ENCODE results near the gene LTB4R.
A peak's percentile ranks its signal among the peaks of the same experiment; 100 is the strongest.

The LTB4R gene

GRCh38 chr14:24272467-24272866 lies 38.8 kb upstream of the LTB4R start:
- no peaks in the 10 kb centered on the region for H3K36me3 ChIP-seq (ENCODE audit: control insufficient read depth, insufficient read depth, low read length)
- no peak overlapping the region for H3K9ac ChIP-seq
- H3K79me2 ChIP-seq = peaks cover 8% of the 10 kb centered on the region
- H3K27ac ChIP-seq = no peak overlapping the region
- peak overlapping the region; percentile 98 for H2AFZ ChIP-seq
- no peak for TF ChIP-seq CTCF (IDR thresholded peaks at IDR 0.05)
- H3K27me3 ChIP-seq (ENCODE audit: control insufficient read depth, insufficient read depth, low read length) = no peaks in the 10 kb centered on the region
- no peak overlapping the region for H3K4me2 ChIP-seq (ENCODE audit: low read length)
- H3K4me1 ChIP-seq = peaks cover 11% of the 10 kb centered on the region
- H3K4me3 ChIP-seq (ENCODE audit: low read depth, low read length) = no peak overlapping the region
- no peaks in the 10 kb centered on the region for H3K9me3 ChIP-seq (ENCODE audit: control insufficient read depth, low read length)

GRCh38 chr14:24273422-24273998 lies 37.8 kb upstream of the LTB4R start:
- Histone ChIP-seq H3K4me2 (ENCODE audit: low read length) (no peak overlapping the region), H3K36me3 (ENCODE audit: control insufficient read depth, insufficient read depth, low read length) (no peaks in the 10 kb centered on the region), H3K4me3 (ENCODE audit: low read depth, low read length) (no peak overlapping the region), H3K9ac (no peak overlapping the region), H2AFZ (no peak overlapping the region), H3K79me2 (peaks cover 8% of the 10 kb centered on the region), H3K9me3 (ENCODE audit: control insufficient read depth, low read length) (no peaks in the 10 kb centered on the region), H3K4me1 (peaks cover 11% of the 10 kb centered on the region), H3K27ac (no peak overlapping the region), H3K27me3 (ENCODE audit: control insufficient read depth, insufficient read depth, low read length) (no peaks in the 10 kb centered on the region)
- no peak for TF ChIP-seq CTCF (IDR thresholded peaks at IDR 0.05)

- no peaks in the 10 kb centered on the region for H3K36me3 ChIP-seq (ENCODE audit: control insufficient read depth, insufficient read depth, low read length)
- H3K27ac ChIP-seq = no peak overlapping the region
- TF ChIP-seq CTCF (IDR thresholded peaks at IDR 0.05) = no peak
- H3K9me3 ChIP-seq (ENCODE audit: control insufficient read depth, low read length) = no peaks in the 10 kb centered on the region
- H2AFZ ChIP-seq = no peak overlapping the region
- no peak overlapping the region for H3K4me2 ChIP-seq (ENCODE audit: low read length)
- H3K4me3 ChIP-seq (ENCODE audit: low read depth, low read length) = no peak overlapping the region
- peaks cover 8% of the 10 kb centered on the region for H3K79me2 ChIP-seq
- H3K27me3 ChIP-seq (ENCODE audit: control insufficient read depth, insufficient read depth, low read length) = no peaks in the 10 kb centered on the region
- peaks cover 11% of the 10 kb centered on the region for H3K4me1 ChIP-seq
- H3K9ac ChIP-seq = no peak overlapping the region
These were observed 37.2 kb upstream of the LTB4R start for GRCh38 chr14:24274101-24274543.

GRCh38 chr14:24277071-24277470 lies 34.2 kb upstream of the LTB4R start:
- Histone ChIP-seq H3K9ac (no peak overlapping the region), H3K4me2 (ENCODE audit: low read length) (no peak overlapping the region), H3K27me3 (ENCODE audit: control insufficient read depth, insufficient read depth, low read length) (no peaks in the 10 kb centered on the region), H3K36me3 (ENCODE audit: control insufficient read depth, insufficient read depth, low read length) (no peaks in the 10 kb centered on the region), H3K9me3 (ENCODE audit: control insufficient read depth, low read length) (no peaks in the 10 kb centered on the region), H2AFZ (no peak overlapping the region), H3K79me2 (peaks cover 8% of the 10 kb centered on the region), H3K4me3 (ENCODE audit: low read depth, low read length) (no peak overlapping the region), H3K27ac (no peak overlapping the region), H3K4me1 (peaks cover 4% of the 10 kb centered on the region)
- TF ChIP-seq CTCF (IDR thresholded peaks at IDR 0.05) = no peak

Data from parathyroid adenoma (tissue), 2 donors.